ENCODE data around the gene SSH3.
A peak's percentile ranks its signal among the peaks of the same experiment; 100 is the strongest.
"Not testable (repeated sequence)": the region's sequence is repeated elsewhere in the genome, so short reads cannot be mapped to it uniquely, and the experiment has no call there.

Gene SSH3

GRCh38 chr11:67317888-67318555 is 14.7 kb downstream of the SSH3 start:
- peaks cover 36% of the 10 kb centered on the region for H3K27me3 ChIP-seq (ENCODE audit: control insufficient read depth, insufficient read depth, low read length)
- peak overlapping the region; percentile 25 for H3K9ac ChIP-seq (ENCODE audit: low read length)
- no peak overlapping the region for H3K27ac ChIP-seq (ENCODE audit: low read depth, low read length)
- H3K9me3 ChIP-seq (ENCODE audit: control insufficient read depth, insufficient read depth, low read depth, low read length): no peaks in the 10 kb centered on the region
- H3K36me3 ChIP-seq (ENCODE audit: control insufficient read depth, insufficient read depth, low read length): no peaks in the 10 kb centered on the region
- peaks cover 4% of the 10 kb centered on the region; the same call in 1 of the 2 replicates for H3K4me1 ChIP-seq (ENCODE audit: control insufficient read depth, insufficient read depth, low read length)
- peak overlapping the region; percentile 78 for H3K4me3 ChIP-seq (ENCODE audit: low read depth, low read length)

- H3K27ac ChIP-seq (ENCODE audit: low read depth, low read length); H3K36me3 ChIP-seq (ENCODE audit: control insufficient read depth, insufficient read depth, low read length); H3K4me1 ChIP-seq (ENCODE audit: control insufficient read depth, insufficient read depth, low read length); H3K4me3 ChIP-seq (ENCODE audit: low read depth, low read length); H3K9ac ChIP-seq (ENCODE audit: low read length); H3K9me3 ChIP-seq (ENCODE audit: control insufficient read depth, insufficient read depth, low read depth, low read length): not testable (repeated sequence)
- peaks cover 38% of the 10 kb centered on the region for H3K27me3 ChIP-seq (ENCODE audit: control insufficient read depth, insufficient read depth, low read length)
Observed at GRCh38 chr11:67318876-67319275, 15.5 kb downstream of the SSH3 start.

- H3K36me3 ChIP-seq (ENCODE audit: control insufficient read depth, insufficient read depth, low read length): no peaks in the 10 kb centered on the region
- H3K27ac ChIP-seq (ENCODE audit: low read depth, low read length): no peak overlapping the region
- H3K4me1 ChIP-seq (ENCODE audit: control insufficient read depth, insufficient read depth, low read length): peaks cover 4% of the 10 kb centered on the region; the same call in 1 of the 2 replicates
- no peaks in the 10 kb centered on the region for H3K9me3 ChIP-seq (ENCODE audit: control insufficient read depth, insufficient read depth, low read depth, low read length)
- peaks cover 38% of the 10 kb centered on the region for H3K27me3 ChIP-seq (ENCODE audit: control insufficient read depth, insufficient read depth, low read length)
- H3K4me3 ChIP-seq (ENCODE audit: low read depth, low read length): no peak overlapping the region
- no peak overlapping the region for H3K9ac ChIP-seq (ENCODE audit: low read length)
Observed at GRCh38 chr11:67320011-67320410, 16.7 kb downstream of the SSH3 start.

- peaks cover 4% of the 10 kb centered on the region; the same call in 1 of the 2 replicates for H3K4me1 ChIP-seq (ENCODE audit: control insufficient read depth, insufficient read depth, low read length)
- H3K27me3 ChIP-seq (ENCODE audit: control insufficient read depth, insufficient read depth, low read length): peaks cover 38% of the 10 kb centered on the region
- H3K27ac ChIP-seq (ENCODE audit: low read depth, low read length): no peak overlapping the region
- no peak overlapping the region for H3K9ac ChIP-seq (ENCODE audit: low read length)
- no peak overlapping the region for H3K4me3 ChIP-seq (ENCODE audit: low read depth, low read length)
- H3K36me3 ChIP-seq (ENCODE audit: control insufficient read depth, insufficient read depth, low read length): no peaks in the 10 kb centered on the region
- no peaks in the 10 kb centered on the region for H3K9me3 ChIP-seq (ENCODE audit: control insufficient read depth, insufficient read depth, low read depth, low read length)
Observed at GRCh38 chr11:67320691-67321090, 17.4 kb downstream of the SSH3 start.

GRCh38 chr11:67321313-67321871 is 18.1 kb downstream of the SSH3 start:
- Histone ChIP-seq H3K4me1 (ENCODE audit: control insufficient read depth, insufficient read depth, low read length) (peaks cover 4% of the 10 kb centered on the region; the same call in 1 of the 2 replicates), H3K9ac (ENCODE audit: low read length) (no peak overlapping the region), H3K27me3 (ENCODE audit: control insufficient read depth, insufficient read depth, low read length) (peaks cover 38% of the 10 kb centered on the region), H3K36me3 (ENCODE audit: control insufficient read depth, insufficient read depth, low read length) (no peaks in the 10 kb centered on the region), H3K4me3 (ENCODE audit: low read depth, low read length) (no peak overlapping the region), H3K9me3 (ENCODE audit: control insufficient read depth, insufficient read depth, low read depth, low read length) (no peaks in the 10 kb centered on the region), H3K27ac (ENCODE audit: low read depth, low read length) (no peak overlapping the region)

- Histone ChIP-seq H3K9me3 (ENCODE audit: control insufficient read depth, insufficient read depth, low read depth, low read length) (no peaks in the 10 kb centered on the region), H3K4me1 (ENCODE audit: control insufficient read depth, insufficient read depth, low read length) (peaks cover 4% of the 10 kb centered on the region; the same call in 1 of the 2 replicates), H3K9ac (ENCODE audit: low read length) (no peak overlapping the region), H3K27ac (ENCODE audit: low read depth, low read length) (no peak overlapping the region), H3K27me3 (ENCODE audit: control insufficient read depth, insufficient read depth, low read length) (peaks cover 38% of the 10 kb centered on the region), H3K4me3 (ENCODE audit: low read depth, low read length) (no peak overlapping the region), H3K36me3 (ENCODE audit: control insufficient read depth, insufficient read depth, low read length) (no peaks in the 10 kb centered on the region)
Observed at GRCh38 chr11:67322049-67322448, 18.7 kb downstream of the SSH3 start.

- no peaks in the 10 kb centered on the region; the same call in 1 of the 2 replicates for H3K4me1 ChIP-seq (ENCODE audit: control insufficient read depth, insufficient read depth, low read length)
- no peak overlapping the region for H3K4me3 ChIP-seq (ENCODE audit: low read depth, low read length)
- peaks cover 30% of the 10 kb centered on the region for H3K27me3 ChIP-seq (ENCODE audit: control insufficient read depth, insufficient read depth, low read length)
- no peaks in the 10 kb centered on the region for H3K9me3 ChIP-seq (ENCODE audit: control insufficient read depth, insufficient read depth, low read depth, low read length)
- H3K27ac ChIP-seq (ENCODE audit: low read depth, low read length): no peak overlapping the region
- H3K9ac ChIP-seq (ENCODE audit: low read length): no peak overlapping the region
- no peaks in the 10 kb centered on the region for H3K36me3 ChIP-seq (ENCODE audit: control insufficient read depth, insufficient read depth, low read length)
Observed at GRCh38 chr11:67323526-67323925, 20.2 kb downstream of the SSH3 start.

- H3K27ac ChIP-seq (ENCODE audit: low read depth, low read length): no peak overlapping the region
- no peak overlapping the region for H3K9ac ChIP-seq (ENCODE audit: low read length)
- H3K36me3 ChIP-seq (ENCODE audit: control insufficient read depth, insufficient read depth, low read length): no peaks in the 10 kb centered on the region
- no peaks in the 10 kb centered on the region for H3K4me1 ChIP-seq (ENCODE audit: control insufficient read depth, insufficient read depth, low read length)
- H3K27me3 ChIP-seq (ENCODE audit: control insufficient read depth, insufficient read depth, low read length): no peaks in the 10 kb centered on the region
- H3K9me3 ChIP-seq (ENCODE audit: control insufficient read depth, insufficient read depth, low read depth, low read length): no peaks in the 10 kb centered on the region
- H3K4me3 ChIP-seq (ENCODE audit: low read depth, low read length): no peak overlapping the region
Observed at GRCh38 chr11:67332081-67332691, 28.9 kb downstream of the SSH3 start.

GRCh38 chr11:67337257-67337656 is 33.9 kb downstream of the SSH3 start:
- Histone ChIP-seq H3K27me3 (ENCODE audit: control insufficient read depth, insufficient read depth, low read length) (no peaks in the 10 kb centered on the region), H3K9ac (ENCODE audit: low read length) (no peak overlapping the region), H3K9me3 (ENCODE audit: control insufficient read depth, insufficient read depth, low read depth, low read length) (no peaks in the 10 kb centered on the region; the same call in 1 of the 2 replicates), H3K4me3 (ENCODE audit: low read depth, low read length) (no peak overlapping the region), H3K27ac (ENCODE audit: low read depth, low read length) (no peak overlapping the region), H3K4me1 (ENCODE audit: control insufficient read depth, insufficient read depth, low read length) (no peaks in the 10 kb centered on the region), H3K36me3 (ENCODE audit: control insufficient read depth, insufficient read depth, low read length) (no peaks in the 10 kb centered on the region)

- H3K4me3 ChIP-seq (ENCODE audit: low read depth, low read length): no peak overlapping the region
- no peak overlapping the region for H3K27ac ChIP-seq (ENCODE audit: low read depth, low read length)
- H3K9ac ChIP-seq (ENCODE audit: low read length): no peak overlapping the region
- H3K9me3 ChIP-seq (ENCODE audit: control insufficient read depth, insufficient read depth, low read depth, low read length): no peaks in the 10 kb centered on the region; the same call in 1 of the 2 replicates
- no peaks in the 10 kb centered on the region for H3K27me3 ChIP-seq (ENCODE audit: control insufficient read depth, insufficient read depth, low read length)
- H3K4me1 ChIP-seq (ENCODE audit: control insufficient read depth, insufficient read depth, low read length): peaks cover 4% of the 10 kb centered on the region; the same call in 1 of the 2 replicates
- no peaks in the 10 kb centered on the region for H3K36me3 ChIP-seq (ENCODE audit: control insufficient read depth, insufficient read depth, low read length)
Observed at GRCh38 chr11:67344264-67344663, 40.9 kb downstream of the SSH3 start.

- Histone ChIP-seq H3K4me3 (ENCODE audit: low read depth, low read length) (no peak overlapping the region), H3K27me3 (ENCODE audit: control insufficient read depth, insufficient read depth, low read length) (no peaks in the 10 kb centered on the region), H3K9ac (ENCODE audit: low read length) (no peak overlapping the region), H3K4me1 (ENCODE audit: control insufficient read depth, insufficient read depth, low read length) (peaks cover 4% of the 10 kb centered on the region; the same call in 1 of the 2 replicates), H3K27ac (ENCODE audit: low read depth, low read length) (no peak overlapping the region), H3K36me3 (ENCODE audit: control insufficient read depth, insufficient read depth, low read length) (no peaks in the 10 kb centered on the region), H3K9me3 (ENCODE audit: control insufficient read depth, insufficient read depth, low read depth, low read length) (no peaks in the 10 kb centered on the region; the same call in 1 of the 2 replicates)
Observed at GRCh38 chr11:67345247-67345919, 42.1 kb downstream of the SSH3 start.
